Hematopoietic multipotent progenitor cell treated with erythropoietin and hydrocortisone succinate and interleukin-3 and kit ligand, for 8 days (in vitro differentiated cells): ENCODE measurements around the gene MEF2B.

Experiments
- DNase-seq: peaks from one replicate; pipeline ENCODE4 v3.0.0-alpha.2; 2015

The MEF2B gene

GRCh38 chr19:19170053-19170872 is at the start of gene MEF2B:
TSS of gene MEF2B (minus strand) at chr19:19170263. CDS start at chr19:19150735, 19,528 bp downstream.
- DNase-seq = peak; percentile 81

GRCh38 chr19:19218911-19219310 is 48.8 kb upstream of the MEF2B start:
- DNase-seq = no peak

GRCh38 chr19:19217099-19217498 is 47.0 kb upstream of the MEF2B start:
- DNase-seq = peak; percentile 49

GRCh38 chr19:19215792-19216191 is 45.7 kb upstream of the MEF2B start:
- no peak for DNase-seq

- peak; percentile 44 for DNase-seq
Measured at GRCh38 chr19:19214892-19215291, 44.8 kb upstream of the MEF2B start.

GRCh38 chr19:19214159-19214490 is 44.1 kb upstream of the MEF2B start:
- DNase-seq = no peak

GRCh38 chr19:19213426-19214158 is 43.5 kb upstream of the MEF2B start:
- no peak for DNase-seq

- DNase-seq = no peak
Measured at GRCh38 chr19:19212916-19213315, 42.9 kb upstream of the MEF2B start.

GRCh38 chr19:19211499-19212420 is 41.7 kb upstream of the MEF2B start, which contains the start of gene NCAN:
TSS of gene NCAN (plus strand) at chr19:19211958. CDS start at chr19:19216954, 4,996 bp downstream.
- DNase-seq = no peak

GRCh38 chr19:19209372-19209771 is 39.3 kb upstream of the MEF2B start:
- no peak for DNase-seq

GRCh38 chr19:19207637-19208572 is 37.8 kb upstream of the MEF2B start:
- peak; percentile 78 for DNase-seq

- no peak for DNase-seq
Measured at GRCh38 chr19:19206938-19207337, 36.9 kb upstream of the MEF2B start.

GRCh38 chr19:19205416-19206410 is 35.6 kb upstream of the MEF2B start:
- DNase-seq = no peak

- DNase-seq = no peak
Measured at GRCh38 chr19:19204181-19204580, 34.1 kb upstream of the MEF2B start.

- peak; percentile 95 for DNase-seq
Measured at GRCh38 chr19:19203012-19203856, 33.2 kb upstream of the MEF2B start, which contains the start of gene NR2C2AP. TSS of gene NR2C2AP (minus strand) at chr19:19203414. CDS start at chr19:19203060, 354 bp downstream.

GRCh38 chr19:19202707-19203011 is 32.6 kb upstream of the MEF2B start:
- no peak for DNase-seq

GRCh38 chr19:19201697-19202630 is 31.9 kb upstream of the MEF2B start:
- DNase-seq = no peak

GRCh38 chr19:19193926-19194325 is 23.9 kb upstream of the MEF2B start:
- no peak for DNase-seq
